ENCODE measurements around the gene DPM1. TPM values are rescaled to one million over a fixed set of nuclear protein-coding genes. Genes with fewer than 3 reads are reported as not detected.

DPM1 gene
- total RNA-seq, 1 experiment from 2014 or later, result 126 TPM

- no peak for DNase-seq (ENCODE audit: low read depth, low spot score)
- in situ Hi-C loops (cut with HindIII; ENCODE audit: low pct_unique_long_range_greater_than_20kb, low sequenced_read_pairs), result no loop called here
Observed at GRCh38 chr20:50953196-50953595, 5.1 kb downstream of the DPM1 start.

- in situ Hi-C loops (cut with HindIII; ENCODE audit: low pct_unique_long_range_greater_than_20kb, low sequenced_read_pairs), result no loop called here
Observed at GRCh38 chr20:50948132-50948785, 10.1 kb downstream of the DPM1 start.

GRCh38 chr20:50943069-50943468, 15.3 kb downstream of the DPM1 start:
- no peak for DNase-seq (ENCODE audit: low read depth, low spot score)
- in situ Hi-C loops (cut with HindIII; ENCODE audit: low pct_unique_long_range_greater_than_20kb, low sequenced_read_pairs), result no loop called here

More at GRCh38 chr20:50948132-50948785, 10.1 kb downstream of the DPM1 start:
- DNase-seq (ENCODE audit: low read depth, low spot score), result no peak

GRCh38 chr20:50933589-50933988, 24.7 kb downstream of the DPM1 start:
- in situ Hi-C loops (cut with HindIII; ENCODE audit: low pct_unique_long_range_greater_than_20kb, low sequenced_read_pairs), result no loop called here

GRCh38 chr20:50932691-50933280, 25.5 kb downstream of the DPM1 start:
- in situ Hi-C loops (cut with HindIII; ENCODE audit: low pct_unique_long_range_greater_than_20kb, low sequenced_read_pairs), result no loop called here
- DNase-seq (ENCODE audit: low read depth, low spot score), result no peak

More at GRCh38 chr20:50933589-50933988, 24.7 kb downstream of the DPM1 start:
- DNase-seq (ENCODE audit: low read depth, low spot score), result no peak

- in situ Hi-C loops (cut with HindIII; ENCODE audit: low pct_unique_long_range_greater_than_20kb, low sequenced_read_pairs), result no loop called here
- peak; percentile 26 for DNase-seq (ENCODE audit: low read depth, low spot score)
Observed at GRCh38 chr20:50932016-50932485, 26.3 kb downstream of the DPM1 start.

GRCh38 chr20:50931306-50932015, 26.9 kb downstream of the DPM1 start, which contains the start of gene ADNP:
Gene ADNP (minus strand): TSS chr20:50931437. CDS start chr20:50903996, 27,441 bp downstream.
- in situ Hi-C loops (cut with HindIII; ENCODE audit: low pct_unique_long_range_greater_than_20kb, low sequenced_read_pairs), result no loop called here
- DNase-seq (ENCODE audit: low read depth, low spot score), result peak; percentile 93

GRCh38 chr20:50930976-50931305, 27.4 kb downstream of the DPM1 start:
- no peak for DNase-seq (ENCODE audit: low read depth, low spot score)
- in situ Hi-C loops (cut with HindIII; ENCODE audit: low pct_unique_long_range_greater_than_20kb, low sequenced_read_pairs), result no loop called here

GRCh38 chr20:50930139-50930975, 28.0 kb downstream of the DPM1 start:
- in situ Hi-C loops (cut with HindIII; ENCODE audit: low pct_unique_long_range_greater_than_20kb, low sequenced_read_pairs), result no loop called here
- no peak for DNase-seq (ENCODE audit: low read depth, low spot score)

GRCh38 chr20:50929299-50930138, 28.8 kb downstream of the DPM1 start:
- in situ Hi-C loops (cut with HindIII; ENCODE audit: low pct_unique_long_range_greater_than_20kb, low sequenced_read_pairs), result no loop called here

GRCh38 chr20:50928469-50928868, 29.9 kb downstream of the DPM1 start:
- DNase-seq (ENCODE audit: low read depth, low spot score), result peak; percentile 35
- in situ Hi-C loops (cut with HindIII; ENCODE audit: low pct_unique_long_range_greater_than_20kb, low sequenced_read_pairs), result no loop called here

More at GRCh38 chr20:50929299-50930138, 28.8 kb downstream of the DPM1 start:
- peak; percentile 99 for DNase-seq (ENCODE audit: low read depth, low spot score)

- in situ Hi-C loops (cut with HindIII; ENCODE audit: low pct_unique_long_range_greater_than_20kb, low sequenced_read_pairs), result no loop called here
- no peak for DNase-seq (ENCODE audit: low read depth, low spot score)
Observed at GRCh38 chr20:50926530-50926929, 31.8 kb downstream of the DPM1 start.

GRCh38 chr20:50924261-50924920, 33.9 kb downstream of the DPM1 start:
- DNase-seq (ENCODE audit: low read depth, low spot score), result no peak
- in situ Hi-C loops (cut with HindIII; ENCODE audit: low pct_unique_long_range_greater_than_20kb, low sequenced_read_pairs), result loop anchor here (25.0 kb wide), 1 partner anchor 112 kb away; no protein-coding TSS in a partner anchor

GRCh38 chr20:50921803-50922501, 36.4 kb downstream of the DPM1 start:
- DNase-seq (ENCODE audit: low read depth, low spot score), result no peak
- in situ Hi-C loops (cut with HindIII; ENCODE audit: low pct_unique_long_range_greater_than_20kb, low sequenced_read_pairs), result loop anchor here (25.0 kb wide), 1 partner anchor 110 kb away; no protein-coding TSS in a partner anchor

- in situ Hi-C loops (cut with HindIII; ENCODE audit: low pct_unique_long_range_greater_than_20kb, low sequenced_read_pairs), result loop anchor here (25.0 kb wide), 1 partner anchor 109 kb away; no protein-coding TSS in a partner anchor
- DNase-seq (ENCODE audit: low read depth, low spot score), result no peak
Observed at GRCh38 chr20:50920997-50921396, 37.3 kb downstream of the DPM1 start.

GRCh38 chr20:50919567-50919966, 38.8 kb downstream of the DPM1 start:
- in situ Hi-C loops (cut with HindIII; ENCODE audit: low pct_unique_long_range_greater_than_20kb, low sequenced_read_pairs), result loop anchor here (25.0 kb wide), 1 partner anchor 107 kb away; no protein-coding TSS in a partner anchor

More at GRCh38 chr20:50919567-50919966, 38.8 kb downstream of the DPM1 start:
- DNase-seq (ENCODE audit: low read depth, low spot score), result no peak
